ENCODE measurements around the gene SHC2.

DNA sequence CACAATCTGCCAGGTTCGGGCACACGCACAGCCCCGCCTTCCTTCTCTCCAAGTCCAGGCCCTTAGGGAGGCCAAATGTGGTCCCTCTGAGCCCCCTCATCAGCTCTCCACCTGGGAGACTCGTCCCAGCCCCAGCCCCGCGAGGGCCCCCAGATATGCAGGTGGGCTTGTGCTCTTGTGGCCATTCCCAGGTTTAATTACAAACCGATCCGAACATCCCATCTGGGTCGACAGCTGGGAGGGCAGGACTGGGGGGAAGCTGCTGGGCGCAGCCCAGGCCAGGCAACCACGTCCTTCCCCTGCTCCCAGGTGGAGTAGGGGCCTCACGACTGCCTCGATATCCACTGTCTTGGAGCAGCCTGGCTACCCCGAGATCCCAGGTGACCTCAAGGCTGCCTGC is 44.4 kb downstream of the SHC2 start:
- TF ChIP-seq EZH2 (IDR thresholded peaks at IDR 0.05; ENCODE audit: low read length): no peak
- TF ChIP-seq, protein P1, sequence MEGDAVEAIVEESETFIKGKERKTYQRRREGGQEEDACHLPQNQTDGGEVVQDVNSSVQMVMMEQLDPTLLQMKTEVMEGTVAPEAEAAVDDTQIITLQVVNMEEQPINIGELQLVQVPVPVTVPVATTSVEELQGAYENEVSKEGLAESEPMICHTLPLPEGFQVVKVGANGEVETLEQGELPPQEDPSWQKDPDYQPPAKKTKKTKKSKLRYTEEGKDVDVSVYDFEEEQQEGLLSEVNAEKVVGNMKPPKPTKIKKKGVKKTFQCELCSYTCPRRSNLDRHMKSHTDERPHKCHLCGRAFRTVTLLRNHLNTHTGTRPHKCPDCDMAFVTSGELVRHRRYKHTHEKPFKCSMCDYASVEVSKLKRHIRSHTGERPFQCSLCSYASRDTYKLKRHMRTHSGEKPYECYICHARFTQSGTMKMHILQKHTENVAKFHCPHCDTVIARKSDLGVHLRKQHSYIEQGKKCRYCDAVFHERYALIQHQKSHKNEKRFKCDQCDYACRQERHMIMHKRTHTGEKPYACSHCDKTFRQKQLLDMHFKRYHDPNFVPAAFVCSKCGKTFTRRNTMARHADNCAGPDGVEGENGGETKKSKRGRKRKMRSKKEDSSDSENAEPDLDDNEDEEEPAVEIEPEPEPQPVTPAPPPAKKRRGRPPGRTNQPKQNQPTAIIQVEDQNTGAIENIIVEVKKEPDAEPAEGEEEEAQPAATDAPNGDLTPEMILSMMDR (optimal IDR thresholded peaks at IDR 0.05 in 1 of 3, IDR thresholded peaks at IDR 0.05 in 1 of 3, conservative IDR thresholded peaks at IDR 0.05 in 1 of 3; ENCODE audit: extremely low read depth in 1 of 3, insufficient read depth in 2 of 3, low read length in 3 of 3): no peak
